SK-N-SH treated with all-trans-retinoic acid at 6 μM for 48 hours (cell line): ENCODE measurements around the gene SMIM38.

Source experiments
- ARNTL ChIP-seq: fragments of 450-650 bp; formaldehyde crosslinking; IDR thresholded peaks from 2 replicates; pipeline ENCODE4 v1.5.0; 2020; ENCODE audit warnings: low read depth, mild to moderate bottlenecking, moderate library complexity, borderline replicate concordance
- BACH2 ChIP-seq: fragments of 250-450 bp; sonication (Bioruptor Pico); IDR thresholded peaks from 2 replicates; pipeline ENCODE4 v1.9.0; 2021; ENCODE audit warnings: mild to moderate bottlenecking, borderline replicate concordance
- CREB5 ChIP-seq: fragments of 250-450 bp; sonication (Bioruptor Pico); IDR thresholded peaks from 2 replicates; pipeline ENCODE4 v1.5.1; 2020; ENCODE audit warnings: low read depth, mild to moderate bottlenecking, moderate library complexity
- CSDC2 ChIP-seq: fragments of 250-450 bp; sonication (Bioruptor Pico); IDR thresholded peaks from 2 replicates; pipeline ENCODE4 v1.5.0; 2020; ENCODE audit warnings: mild to moderate bottlenecking, moderate library complexity
- ISL1 ChIP-seq: fragments of 250-450 bp; sonication (Bioruptor Pico); IDR thresholded peaks from 2 replicates; pipeline ENCODE4 v2.1.2; 2022; ENCODE audit warnings: mild to moderate bottlenecking, moderate library complexity
- PATZ1 ChIP-seq: fragments of 250-450 bp; sonication (Bioruptor Pico); IDR thresholded peaks from 2 replicates; pipeline ENCODE4 v1.8.0; 2020; ENCODE audit warnings: mild to moderate bottlenecking, moderate library complexity, borderline replicate concordance
- ZNF565 ChIP-seq: fragments of 450-650 bp; formaldehyde crosslinking; conservative IDR thresholded peaks from 2 replicates; pipeline ENCODE4 v1.5.0; 2020; ENCODE audit warnings: low read depth, mild to moderate bottlenecking, moderate library complexity

GRCh38 chr11:69195824-69196782 lies 40.4 kb downstream of the SMIM38 start:
- TF ChIP-seq PATZ1 (CRISPR knock-in tag) (no peak), CREB5 (CRISPR knock-in tag) (no peak), ZNF565 (CRISPR knock-in tag) (no peak), ARNTL (CRISPR knock-in tag) (no peak), ISL1 (CRISPR knock-in tag) (no peak), CSDC2 (no peak), BACH2 (no peak)
